ENCODE results near the gene SUSD3. TPM values are rescaled to one million over a fixed set of nuclear protein-coding genes. Genes with fewer than 3 reads are reported as not detected.

The SUSD3 gene
- polyA plus RNA-seq, 5 donors = 3.6 to 11.9 (median 5.7) TPM

DNA sequence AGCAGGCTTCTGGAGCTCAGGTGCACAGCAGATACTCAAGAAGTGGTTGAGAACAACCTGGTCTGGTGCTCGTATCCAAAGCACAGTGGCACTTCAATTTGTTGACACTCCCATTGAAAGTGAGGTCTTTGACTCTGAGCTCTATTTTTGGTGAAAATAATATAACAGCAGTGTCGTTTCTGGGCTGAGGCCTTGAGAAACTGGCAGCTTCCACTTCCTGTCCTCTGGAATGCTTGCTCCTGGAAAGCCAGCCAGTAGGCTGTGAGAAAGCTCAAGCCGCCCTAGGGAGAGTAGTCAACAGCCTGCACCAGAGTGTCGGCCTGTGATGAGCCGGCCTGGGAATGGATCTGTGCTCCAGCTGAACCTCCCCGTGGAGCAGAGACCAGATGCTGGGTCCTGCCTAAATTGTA is 6.8 kb upstream of the SUSD3 start:
- peak; percentile 61 to 62 for DNase-seq

DNA sequence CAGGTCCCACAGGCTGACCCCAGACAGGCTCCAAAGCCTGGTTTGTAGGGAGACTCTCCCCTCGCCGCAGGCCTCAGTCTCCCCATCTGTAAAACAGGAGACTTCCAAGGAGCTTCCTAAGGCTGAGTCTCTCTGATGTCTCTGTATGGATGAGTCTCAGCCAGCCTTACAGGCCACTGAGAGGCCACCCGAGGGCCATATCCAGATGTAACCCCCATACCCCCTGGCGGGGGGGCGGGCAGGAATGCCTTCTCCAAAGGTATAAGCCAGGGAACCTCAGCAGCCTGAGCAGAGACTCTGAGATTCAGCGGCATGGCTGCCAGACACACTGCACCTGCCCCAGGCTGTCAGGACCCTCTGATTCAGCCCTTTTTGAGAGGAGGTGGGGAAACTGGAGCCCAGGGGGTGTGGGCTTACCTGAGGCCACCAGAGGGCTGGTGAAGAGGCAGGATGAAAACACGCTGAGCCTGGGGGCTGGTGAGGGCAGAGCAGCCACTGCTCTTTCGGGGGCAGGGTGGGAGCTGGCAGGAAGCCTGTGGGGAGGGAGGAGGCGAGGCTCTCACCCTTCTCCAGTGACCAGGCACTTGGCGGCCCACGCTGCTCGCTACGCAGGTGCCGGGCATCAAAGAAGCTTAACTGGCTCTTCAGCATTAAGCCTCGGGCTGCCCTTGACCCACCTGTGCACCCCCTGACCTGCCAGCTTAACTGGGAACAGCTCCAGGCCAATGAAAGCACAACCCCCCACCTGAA is 5.5 kb upstream of the SUSD3 start:
- peak; percentile 44 to 49 for DNase-seq

DNA sequence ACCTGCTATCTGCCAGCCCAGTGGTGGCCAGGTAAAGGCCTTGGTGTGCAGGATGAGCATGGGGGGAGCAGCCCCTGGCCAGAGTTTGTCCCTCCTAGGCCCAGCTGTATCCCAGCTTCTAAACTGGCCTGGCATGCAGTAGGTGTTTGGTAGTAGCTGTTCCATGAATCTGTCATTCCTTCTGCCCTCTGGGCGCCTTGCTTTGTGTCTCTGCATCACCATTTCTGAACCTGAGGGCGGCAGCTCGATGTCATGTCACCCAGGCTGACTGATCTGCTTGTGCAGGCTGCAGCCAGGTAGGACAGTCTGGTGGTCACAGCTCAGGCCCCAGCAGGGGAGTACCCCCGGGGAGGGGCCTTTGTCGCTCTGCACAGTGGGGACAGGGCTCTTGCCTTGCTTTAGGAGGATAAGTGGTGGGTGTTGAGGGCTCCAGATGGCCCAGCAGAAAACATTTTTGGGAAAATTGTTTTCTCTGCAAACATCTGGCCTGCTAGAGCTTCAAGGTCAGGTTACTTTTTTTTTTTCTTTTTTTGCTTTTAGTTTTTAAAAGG is 4.6 kb upstream of the SUSD3 start:
- no peak for DNase-seq

DNA sequence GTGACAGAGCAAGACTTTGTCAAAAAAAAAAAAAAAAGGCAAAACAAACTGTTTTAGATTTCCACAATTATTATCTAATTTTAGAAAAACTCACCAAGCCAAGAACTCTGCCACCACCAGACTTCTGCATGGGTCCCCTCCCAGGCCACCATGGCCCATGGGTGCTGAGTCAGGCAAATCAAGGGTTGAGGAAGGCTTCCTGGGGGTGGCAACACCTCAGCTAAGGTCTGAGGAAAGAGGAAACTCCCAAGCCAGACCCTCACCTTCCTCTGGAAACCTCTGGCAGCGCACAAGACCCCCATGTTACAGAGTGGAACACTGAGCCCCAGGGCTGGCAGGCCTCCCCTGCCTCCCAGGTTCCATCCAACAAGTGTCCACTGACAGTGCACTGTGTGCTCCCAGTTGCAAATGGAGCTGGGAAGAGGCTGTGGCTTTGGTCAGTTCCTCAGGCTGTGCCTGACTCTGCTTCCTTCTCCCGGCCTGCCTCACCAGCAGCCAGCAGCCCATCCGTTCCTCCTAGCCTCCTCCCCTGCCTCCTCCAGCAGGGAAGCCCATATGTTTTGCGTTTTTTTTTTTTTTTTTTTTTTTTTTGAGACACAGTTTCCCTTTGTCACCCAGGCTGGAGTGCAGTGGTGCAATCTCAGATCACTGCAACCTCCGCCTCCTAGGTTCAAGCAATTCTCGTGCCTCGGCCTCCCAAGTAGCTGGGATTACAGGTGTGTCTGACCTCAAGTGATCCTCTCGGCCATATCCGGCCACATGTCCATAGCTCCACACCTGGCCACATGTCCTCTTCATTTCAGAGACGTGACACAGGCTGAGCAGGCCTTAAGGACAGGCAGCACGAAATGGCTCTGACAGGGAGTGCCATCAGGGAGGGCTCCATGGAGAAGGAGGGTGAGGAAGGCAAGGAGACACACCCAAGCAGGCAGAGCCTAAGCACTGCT is 3.5 kb upstream of the SUSD3 start:
- no peak for DNase-seq

DNA sequence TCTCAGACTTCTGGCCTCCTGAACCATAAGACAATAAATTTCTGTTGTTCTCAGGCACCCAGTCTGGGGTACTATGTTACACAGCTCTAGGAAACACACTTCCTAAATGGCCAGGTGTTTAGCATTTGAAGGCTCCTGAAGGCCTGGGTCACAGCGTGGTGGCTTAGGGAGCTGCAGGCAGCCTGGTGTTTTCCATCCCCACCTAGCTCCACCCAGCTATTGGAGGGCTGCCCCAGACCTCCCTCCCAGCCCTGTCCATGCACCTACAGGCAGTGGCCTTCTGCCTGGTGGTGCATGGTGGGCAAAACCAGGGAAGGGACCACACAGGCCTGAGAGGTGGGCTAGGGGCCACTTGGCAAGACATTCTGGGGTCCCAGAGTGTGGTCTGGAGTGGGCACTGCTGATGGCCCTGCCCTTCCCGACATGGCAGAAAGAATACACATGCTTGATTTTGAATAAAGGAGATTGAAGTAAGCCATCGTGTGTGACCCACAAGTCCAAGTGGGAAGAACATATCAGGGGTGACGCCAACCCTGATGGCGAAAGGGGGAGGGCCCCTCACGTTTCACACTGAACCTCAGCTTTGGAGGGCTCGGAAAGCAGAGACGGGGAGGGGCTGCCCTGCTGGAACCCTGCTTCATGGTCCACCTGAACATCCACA is 1.3 kb upstream of the SUSD3 start:
- no peak for DNase-seq

DNA sequence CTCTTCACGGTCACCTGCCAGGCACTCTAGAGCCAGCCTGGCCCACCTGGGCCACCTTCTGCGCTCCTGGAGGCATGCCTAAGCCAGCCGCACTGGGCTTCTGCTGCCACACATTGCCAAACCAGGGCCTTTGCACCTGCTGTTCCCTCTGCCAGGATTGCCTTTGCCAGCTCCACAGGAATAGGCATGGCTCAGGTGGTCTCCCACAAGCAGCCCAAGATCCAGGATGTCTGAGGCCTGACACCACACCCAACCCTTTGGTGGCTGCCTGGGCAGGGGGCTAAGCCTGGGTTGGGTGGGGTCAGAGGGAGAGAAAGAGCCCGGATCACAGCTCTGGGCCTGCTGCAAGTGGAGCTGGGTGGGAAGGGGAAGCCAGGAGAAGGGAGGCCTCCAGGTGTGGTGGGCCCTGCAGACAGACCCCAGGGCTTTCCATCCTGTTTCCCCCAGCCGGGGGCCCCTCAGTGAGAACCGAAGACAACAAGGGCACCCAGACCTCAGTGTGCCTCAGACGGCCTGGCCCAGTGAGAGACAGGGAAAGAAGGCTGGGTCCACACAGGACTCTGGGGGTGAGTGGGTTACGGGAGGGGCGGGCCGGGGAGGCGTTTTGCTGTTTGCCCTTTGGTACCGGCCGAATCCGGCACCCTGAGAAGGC is 672 bp upstream of the SUSD3 start:
- no peak for DNase-seq

DNA sequence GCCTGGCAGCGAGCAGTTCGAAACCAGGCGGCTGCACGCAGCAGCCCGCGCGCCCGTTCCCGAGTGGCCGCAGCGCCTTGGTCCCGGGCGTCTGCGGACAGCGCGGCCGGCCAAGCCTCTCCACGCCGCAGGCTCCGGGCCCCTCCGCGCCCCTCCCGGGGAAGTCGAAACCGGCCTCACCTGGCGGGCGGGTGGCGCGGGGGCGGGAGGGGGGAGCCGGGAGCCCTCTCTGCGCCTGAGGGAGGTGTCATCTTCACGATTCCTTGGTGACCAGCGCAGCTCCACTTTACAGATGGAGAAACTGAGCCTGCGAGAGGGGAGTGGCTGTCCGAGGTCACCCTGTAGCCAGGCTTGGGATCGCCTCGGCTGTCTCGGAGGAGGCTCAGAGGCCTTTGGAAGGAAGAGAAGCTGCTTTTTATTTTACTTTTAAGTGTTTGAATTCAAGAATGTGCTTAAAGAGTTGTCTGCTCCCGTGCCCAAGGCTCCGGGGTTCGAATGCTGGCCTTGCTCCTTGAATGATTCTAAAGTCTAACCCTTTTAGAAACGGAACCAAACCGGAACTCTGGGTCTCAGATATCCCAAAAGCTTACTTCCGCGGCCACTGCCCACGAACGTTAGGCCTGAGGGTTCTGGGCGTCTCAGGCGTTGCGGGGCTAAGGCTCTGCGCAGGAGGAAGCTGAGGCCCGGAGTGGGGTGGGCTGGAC is 662 bp downstream of the SUSD3 start:
- DNase-seq = no peak

DNA sequence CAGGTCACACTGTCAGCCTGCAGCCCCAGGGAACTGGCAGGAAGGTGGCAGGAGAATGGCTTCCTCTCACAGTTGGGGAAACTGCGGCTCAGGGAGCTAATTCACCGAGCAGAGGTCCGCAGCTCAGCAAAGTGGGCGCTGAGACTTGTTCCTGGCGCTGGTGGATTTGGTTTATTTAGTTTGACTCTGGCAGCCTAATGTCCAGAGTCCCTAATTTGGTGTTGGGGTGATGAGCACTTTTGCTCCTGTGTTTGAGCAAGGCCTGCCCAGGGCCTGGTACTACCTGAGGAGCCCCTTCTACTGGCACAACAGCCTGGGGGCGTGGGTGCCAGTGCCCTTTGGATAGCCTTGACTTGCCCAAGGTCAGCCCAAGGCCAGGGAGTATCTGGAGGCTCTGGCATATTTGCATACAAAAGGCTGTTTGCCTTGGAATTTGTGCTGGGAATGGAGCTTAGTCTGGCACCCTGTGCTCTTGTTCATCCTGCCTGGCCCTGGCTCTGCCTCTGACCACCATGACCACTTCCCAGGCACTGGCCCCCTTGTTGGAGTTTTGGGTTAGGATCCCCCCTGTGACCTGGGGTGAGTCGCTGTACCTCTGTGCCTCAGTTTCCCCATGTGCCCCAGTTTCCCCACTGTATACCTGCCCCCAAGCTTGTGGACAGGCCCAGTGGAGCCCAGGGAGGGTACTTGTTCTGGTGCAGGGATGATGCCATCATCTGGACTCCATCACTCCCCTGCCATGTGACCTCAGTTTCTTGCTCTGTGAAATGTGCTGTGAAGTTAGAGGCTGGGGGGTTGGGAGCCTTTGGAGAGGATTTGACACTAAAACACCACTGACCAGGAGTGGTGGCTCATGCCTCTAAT is 1.4 kb downstream of the SUSD3 start:
- no peak for DNase-seq

DNA sequence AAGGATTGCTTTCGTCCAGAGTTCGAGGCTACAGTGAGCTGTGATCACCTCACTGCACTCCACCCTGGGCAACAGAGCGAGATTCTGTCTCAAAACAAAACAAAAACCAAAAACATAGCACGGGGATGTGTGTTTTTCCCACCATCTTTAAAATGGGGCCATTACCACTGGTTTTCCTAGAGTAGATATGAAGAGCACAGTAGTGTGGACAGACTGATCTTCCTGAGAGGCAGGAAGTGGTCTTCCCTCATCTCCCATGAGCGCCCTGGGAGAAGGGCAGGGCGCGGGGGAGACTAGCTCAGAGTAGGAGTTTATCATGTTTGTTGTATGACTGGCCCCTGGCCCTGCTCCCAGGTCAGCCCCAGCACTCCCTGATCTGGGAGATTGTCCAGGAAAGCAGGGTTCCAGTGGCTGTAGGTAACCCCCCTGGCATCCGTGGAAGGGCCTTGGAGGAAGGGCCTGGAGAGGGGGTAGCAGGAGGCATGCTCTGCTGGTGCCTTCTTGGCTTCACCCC is 2.3 kb downstream of the SUSD3 start:
- DNase-seq = no peak

DNA sequence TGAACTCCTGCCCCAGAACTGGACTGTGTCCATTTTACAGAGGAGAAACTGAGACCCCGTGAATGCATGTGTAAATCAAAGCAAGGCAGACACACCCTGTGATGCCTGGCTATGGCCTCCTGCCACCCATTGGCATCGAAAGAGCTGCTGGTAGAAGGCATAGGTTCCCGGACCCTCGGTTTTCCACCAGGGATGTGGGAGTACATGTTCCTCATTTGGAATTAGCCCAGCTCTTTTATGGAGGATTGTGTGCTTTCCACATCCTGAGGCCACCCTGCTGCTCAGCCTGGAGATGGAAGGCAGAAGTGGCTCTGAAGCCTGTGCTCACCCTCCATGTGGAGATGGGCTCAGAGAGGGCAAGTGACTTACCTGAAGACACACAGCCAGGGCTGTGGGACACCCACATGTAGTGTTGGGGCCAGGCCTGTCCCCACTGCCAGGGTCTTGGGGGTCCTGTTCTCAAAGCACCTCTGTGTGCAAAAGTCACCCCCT is 2.8 kb downstream of the SUSD3 start:
- DNase-seq = no peak

DNA sequence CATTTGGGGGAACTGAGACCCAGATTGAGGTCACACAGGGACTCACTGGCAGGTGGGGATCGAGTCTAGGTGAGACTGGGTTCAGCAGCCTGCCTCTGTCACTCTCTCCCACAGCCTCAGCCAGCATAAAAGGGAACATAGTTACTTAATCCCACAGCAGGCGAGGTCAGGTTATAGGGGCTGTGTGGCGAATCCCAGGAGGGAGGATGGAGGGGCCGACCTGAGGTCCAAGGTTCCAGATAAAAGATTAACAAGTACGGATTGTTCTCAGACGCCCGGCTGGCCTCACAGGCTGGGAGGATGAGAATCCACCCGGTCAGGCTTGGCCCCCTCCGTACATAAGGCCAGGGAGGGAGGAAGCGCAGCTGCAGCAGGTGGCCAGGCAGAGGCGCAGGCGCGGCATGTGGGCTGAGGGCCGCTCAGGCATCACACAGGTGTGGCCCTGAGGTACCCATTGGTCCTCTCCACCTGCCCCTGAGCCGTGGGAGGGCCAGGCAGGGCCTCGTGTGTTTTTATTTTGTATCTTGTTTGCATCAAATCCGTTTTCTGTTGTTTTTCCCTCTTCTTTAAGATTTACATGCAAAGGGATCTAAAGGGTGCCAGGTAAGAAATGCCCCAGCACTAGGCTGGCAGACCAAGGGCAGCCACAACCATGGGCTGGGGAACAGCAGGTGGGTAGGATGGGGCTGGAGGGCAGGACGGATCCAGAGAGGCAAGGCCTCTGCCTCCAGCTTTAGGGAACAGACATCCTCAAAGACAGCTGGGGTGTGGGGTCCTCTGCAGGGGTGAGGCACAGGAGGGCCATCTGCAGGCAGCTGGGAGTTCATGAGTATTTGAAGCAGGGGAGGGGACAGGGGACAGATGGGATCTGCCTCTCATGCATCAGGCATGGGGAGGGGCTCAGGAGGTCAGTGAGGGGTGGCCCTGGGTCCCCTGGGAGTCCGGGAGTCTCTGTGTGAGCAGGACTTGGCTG is 3.6 kb downstream of the SUSD3 start:
- DNase-seq = no peak

DNA sequence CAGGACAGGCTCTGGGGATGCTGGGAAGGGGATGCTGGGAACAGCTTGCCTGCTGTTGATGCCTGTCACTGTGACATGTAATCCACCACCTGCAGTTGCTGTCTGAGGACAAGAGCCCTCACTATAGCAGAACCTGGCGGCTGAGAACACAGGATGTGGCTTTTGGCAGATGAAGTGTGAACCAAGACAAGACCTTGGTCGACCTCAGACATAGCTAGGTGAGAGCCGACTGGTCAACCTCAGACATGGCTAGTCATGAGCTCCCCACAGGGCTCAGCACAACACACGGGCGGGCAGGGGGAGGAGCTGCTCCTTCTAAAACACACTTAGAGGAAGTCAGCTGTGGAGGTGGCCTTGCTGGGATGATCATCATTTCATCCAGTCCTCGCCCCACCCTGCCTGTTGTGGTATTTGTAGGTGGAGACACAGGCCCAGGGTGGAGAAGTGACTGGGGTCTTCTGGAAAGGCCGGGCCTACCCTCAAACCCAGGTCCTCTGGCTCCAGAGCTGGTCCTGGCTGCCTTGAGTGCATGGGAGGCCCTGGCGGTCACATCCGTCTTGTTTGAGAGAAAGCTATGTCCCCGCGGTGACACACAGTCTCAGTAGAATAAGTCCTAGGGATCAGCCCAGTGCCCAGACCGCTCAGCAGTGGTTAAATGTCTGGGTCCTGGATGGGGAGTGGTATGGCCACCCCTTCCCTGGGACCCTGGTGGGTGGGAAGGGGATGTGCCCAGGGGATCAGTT is 6.1 kb downstream of the SUSD3 start:
- no peak for DNase-seq

DNA sequence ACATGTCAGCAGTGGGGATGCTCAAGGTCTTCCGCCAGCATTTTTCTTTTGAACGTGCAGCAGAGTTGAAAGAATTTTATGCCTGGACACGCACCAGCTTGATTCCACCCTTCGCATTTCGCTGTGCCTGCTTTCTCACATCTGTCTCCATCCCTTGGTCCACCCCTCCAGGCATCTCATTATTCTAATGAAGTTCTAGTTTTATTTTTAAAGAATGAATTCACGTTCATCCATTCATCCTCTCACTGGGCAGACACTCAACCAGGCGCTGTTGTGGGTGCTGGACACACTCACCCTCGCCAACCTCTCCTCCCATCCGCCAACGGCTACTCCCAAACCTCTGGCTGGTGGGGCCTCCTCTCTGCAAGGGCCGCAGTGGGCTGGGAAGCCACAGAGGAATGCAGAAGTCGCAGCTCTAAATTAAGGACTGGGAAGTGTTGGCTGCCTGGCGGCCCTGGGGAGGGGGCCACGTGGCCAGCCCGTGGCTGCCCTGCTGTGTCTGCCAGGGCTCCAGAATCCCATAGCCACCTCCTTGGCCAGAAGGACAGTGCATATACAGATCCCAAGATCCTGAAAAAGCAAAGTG is 6.7 kb downstream of the SUSD3 start:
- DNase-seq = no peak

DNA sequence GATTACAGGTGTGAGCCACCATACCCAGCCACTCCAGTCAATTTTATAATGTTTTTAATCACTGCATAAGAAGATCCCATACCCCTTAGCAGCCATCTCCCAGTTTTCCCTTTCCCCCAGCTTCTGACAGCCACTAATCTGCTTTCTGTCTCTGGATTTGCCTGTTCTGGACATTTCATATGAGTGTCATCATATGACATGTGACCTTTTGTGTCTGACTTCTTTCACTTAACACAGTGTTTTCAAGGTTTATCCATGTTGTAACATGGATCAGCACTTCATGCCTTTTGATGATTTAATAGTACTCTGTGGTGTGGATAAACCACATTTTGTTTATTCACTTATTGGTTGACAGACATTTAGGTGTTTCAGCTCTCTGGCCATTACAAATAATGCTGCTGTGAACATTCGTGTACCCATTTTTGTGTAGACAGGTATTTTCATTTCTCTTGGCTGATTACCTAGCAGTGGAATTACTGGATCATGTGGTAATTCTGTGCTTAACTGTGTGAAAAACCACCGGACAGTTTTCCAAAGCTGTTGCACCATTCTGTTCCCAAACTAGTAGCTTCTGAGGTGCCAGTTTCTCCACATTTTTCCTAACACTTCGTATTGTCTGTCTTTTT is 8.6 kb downstream of the SUSD3 start:
- DNase-seq = no peak

DNA sequence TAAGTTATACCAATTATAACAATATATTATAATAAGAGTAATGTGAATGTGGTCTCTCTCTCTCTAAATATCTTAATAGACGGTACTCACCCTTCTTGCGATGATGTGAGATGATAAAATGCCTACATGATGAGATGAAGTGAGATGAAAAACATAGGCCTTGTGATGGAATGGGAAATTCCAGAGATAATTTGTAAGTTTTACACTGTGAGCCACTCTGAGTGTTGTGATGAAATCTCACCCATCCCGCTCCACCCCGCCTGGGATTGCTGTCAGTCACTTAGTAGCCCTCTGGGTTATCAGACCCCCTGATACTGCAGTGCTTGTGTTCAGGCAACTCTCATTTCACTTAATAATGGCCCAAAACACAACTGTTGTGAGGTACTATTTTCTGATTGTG is 10.5 kb downstream of the SUSD3 start:
- no peak for DNase-seq

DNA sequence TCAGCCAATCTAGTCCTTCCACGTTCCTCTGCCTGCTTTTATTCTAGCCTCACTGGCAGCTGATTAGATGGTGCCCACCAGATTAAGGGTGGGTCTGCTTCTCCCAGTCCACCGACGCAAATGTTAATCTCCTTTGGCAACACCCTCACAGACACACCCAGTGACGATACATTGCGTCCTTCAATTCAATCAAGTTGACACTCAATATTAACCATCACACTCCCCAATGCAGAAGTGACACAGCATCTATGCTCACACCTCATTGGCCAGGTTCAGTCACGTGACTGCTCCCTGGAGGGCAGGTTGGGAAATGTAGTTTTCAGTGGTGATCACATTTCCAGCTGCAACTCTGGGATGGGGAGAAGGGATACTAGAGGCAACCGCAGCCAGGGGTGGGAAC is 13.0 kb downstream of the SUSD3 start:
- DNase-seq = no peak

DNA sequence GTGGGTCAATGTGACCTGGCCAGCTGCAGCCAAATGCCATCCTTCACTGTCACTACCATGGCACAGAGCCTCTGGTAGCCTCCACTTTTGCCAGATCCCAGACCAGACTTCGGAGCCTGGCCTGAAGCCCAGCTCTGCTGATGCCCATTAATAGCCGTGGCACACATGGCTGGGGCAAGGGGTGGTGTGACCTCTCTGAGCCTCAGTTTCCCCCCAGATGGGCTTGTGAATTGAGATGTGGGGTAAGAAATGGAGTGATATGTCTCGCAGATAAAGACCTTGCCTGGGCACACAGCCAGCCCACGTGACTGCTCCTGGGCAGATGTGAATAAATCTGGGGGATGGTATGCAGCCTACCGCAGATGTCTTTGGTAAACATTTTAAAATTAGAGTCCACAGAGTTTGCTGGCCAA is 13.9 kb downstream of the SUSD3 start:
- DNase-seq = no peak
